Activated T-cell treated with anti-CD3 and anti-CD28 coated beads, Interleukin-2, amount 50 U/mL, for 4 hours (primary cell): ENCODE data around the gene NPSR1. TPM values are rescaled to one million over a fixed set of nuclear protein-coding genes. Genes with fewer than 3 reads are reported as not detected.
"Not testable (repeated sequence)": the region's sequence is repeated elsewhere in the genome, so short reads cannot be mapped to it uniquely, and the experiment has no call there.

Experiments
- ATAC-seq, 2 donors: fragments of 200-7000 bp; cut with Tn5 transposase; one replicate each; pipeline ENCODE4 v1.10.0; 2021
- DNase-seq: peaks from one replicate; pipeline ENCODE4 v3.0.0-alpha.2; 2020
- H3K27me3 Mint-ChIP-seq: one replicate; pipeline ENCODE4 v1.8.0; 2021; ENCODE audit warnings: low read depth, mixed read lengths
- H3K36me3 Mint-ChIP-seq: one replicate; pipeline ENCODE4 v1.8.0; 2022; ENCODE audit warnings: mixed read lengths; ENCODE audit not compliant: insufficient read depth
- H3K4me1 Mint-ChIP-seq: one replicate; pipeline ENCODE4 v1.8.0; 2021; ENCODE audit warnings: low read depth, mixed read lengths
- H3K4me3 Mint-ChIP-seq: one replicate; pipeline ENCODE4 v1.8.0; 2021; ENCODE audit warnings: mild to moderate bottlenecking, moderate library complexity, mixed read lengths
- H3K9me3 Mint-ChIP-seq: one replicate; pipeline ENCODE4 v1.8.0; 2021; ENCODE audit warnings: mixed read lengths
- total RNA-seq, 3 donors: library from RNA; stranded (reverse); gene quantifications; one replicate each; pipeline ENCODE4 v1.2.1, GENCODE V29; 2021

NPSR1 gene
- total RNA-seq, 3 donors from 2014 or later = not detected

DNA sequence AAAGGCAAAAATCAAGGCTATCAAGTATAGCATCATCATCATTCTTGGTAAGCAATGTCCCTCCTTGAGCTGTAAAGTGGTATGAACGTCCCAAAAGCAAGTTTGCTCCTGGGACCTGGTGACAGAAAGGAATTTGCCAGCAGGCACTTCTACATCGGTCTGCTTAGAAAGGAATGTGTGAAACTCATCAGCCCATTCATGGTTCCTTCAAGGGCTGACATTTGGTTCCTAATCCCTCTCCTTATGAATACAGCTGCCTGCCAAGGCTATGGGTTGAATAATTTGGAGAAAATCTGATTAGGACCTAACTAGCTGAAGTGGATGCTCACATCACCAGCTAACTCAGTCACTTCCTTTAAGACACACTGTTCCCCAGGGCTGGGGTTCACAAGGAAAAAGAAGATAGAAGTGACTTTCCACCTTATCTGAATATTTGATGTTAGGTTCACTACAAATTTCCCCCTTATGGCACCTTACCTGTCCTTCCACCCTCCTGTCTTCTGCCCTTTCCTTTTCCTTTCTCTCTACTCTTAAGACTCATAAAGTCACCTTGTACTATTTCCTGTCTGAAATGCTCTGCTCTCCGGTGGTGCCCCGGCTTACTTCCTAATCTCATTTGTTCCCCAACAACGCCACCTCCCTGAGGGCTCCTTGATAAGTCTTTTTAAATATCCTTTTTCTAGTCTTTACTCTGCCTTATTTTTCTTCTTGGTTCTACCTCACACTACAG lies 187.1 kb downstream of the NPSR1 start:
- DNase-seq (no peak), ATAC-seq (no peak)
- Mint-ChIP-seq H3K36me3 (no peaks in the 10 kb centered on the region), H3K9me3 (no peaks in the 10 kb centered on the region), H3K4me3 (no peak overlapping the region), H3K27me3 (peaks cover 7% of the 10 kb centered on the region), H3K4me1 (no peaks in the 10 kb centered on the region)

DNA sequence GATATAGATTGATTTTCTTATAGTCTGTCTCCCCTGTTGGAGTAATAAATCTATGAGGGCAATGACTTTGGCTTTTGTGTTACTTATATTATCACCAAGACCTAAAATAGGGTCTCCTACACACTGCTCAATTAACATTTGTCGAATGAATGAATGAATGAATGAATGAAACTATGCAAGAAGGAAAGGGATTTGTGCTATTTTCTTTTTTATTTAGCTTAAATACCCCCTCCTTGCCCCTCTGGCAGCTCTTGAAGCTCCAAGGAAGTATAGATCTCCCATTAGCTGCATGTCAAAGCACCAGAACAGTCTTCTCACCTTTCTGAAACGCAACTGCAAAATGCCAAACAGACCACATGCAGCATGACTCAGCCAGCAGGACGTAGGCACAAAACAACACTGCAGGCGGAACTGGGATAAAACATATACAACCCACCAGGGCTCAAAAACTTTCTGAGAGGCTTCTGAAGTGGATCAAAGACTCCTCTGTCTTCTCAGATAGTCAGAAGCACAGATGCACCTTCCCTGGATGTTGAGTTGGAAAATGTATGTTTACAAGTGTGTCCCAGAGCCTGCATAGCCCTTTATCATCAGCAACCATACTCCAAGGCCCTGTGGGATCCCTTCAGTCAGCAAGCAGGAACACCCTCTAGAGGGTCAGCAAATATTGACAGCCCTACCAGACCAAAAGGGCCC lies 187.8 kb downstream of the NPSR1 start:
- Mint-ChIP-seq H3K9me3 (no peaks in the 10 kb centered on the region), H3K4me1 (no peaks in the 10 kb centered on the region), H3K36me3 (no peaks in the 10 kb centered on the region), H3K27me3 (peaks cover 10% of the 10 kb centered on the region), H3K4me3 (no peak overlapping the region)
- DNase-seq = no peak
- ATAC-seq = no peak

DNA sequence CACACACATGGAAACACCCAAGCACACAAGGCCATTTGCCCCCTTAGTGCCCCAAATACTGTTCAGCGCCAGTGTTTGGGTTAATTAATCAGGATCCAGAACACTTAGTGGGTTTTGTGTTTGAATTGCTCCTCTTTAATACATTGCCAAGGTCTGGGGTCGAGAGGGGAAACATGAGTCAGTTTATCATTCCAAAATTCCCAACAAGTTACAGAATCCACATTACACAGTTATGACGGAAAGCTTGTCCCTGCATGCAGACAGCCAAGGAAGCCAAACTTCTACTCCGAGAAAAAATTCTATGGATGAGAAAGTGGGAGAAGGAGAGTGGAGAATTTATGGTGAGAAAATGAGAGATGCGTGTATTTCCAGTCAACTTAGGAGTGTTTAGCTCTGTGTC lies 189.0 kb downstream of the NPSR1 start:
- Mint-ChIP-seq H3K4me1 (no peaks in the 10 kb centered on the region), H3K36me3 (no peaks in the 10 kb centered on the region), H3K27me3 (peaks cover 12% of the 10 kb centered on the region), H3K9me3 (no peaks in the 10 kb centered on the region), H3K4me3 (no peak overlapping the region)
- DNase-seq (no peak), ATAC-seq (no peak)

- DNase-seq (no peak), ATAC-seq (no peak)
- Mint-ChIP-seq H3K36me3 (no peaks in the 10 kb centered on the region), H3K4me3 (no peak overlapping the region), H3K27me3 (peaks cover 14% of the 10 kb centered on the region), H3K4me1 (no peaks in the 10 kb centered on the region), H3K9me3 (no peaks in the 10 kb centered on the region)
Measured at GRCh38 chr7:34848670-34849069, 190.7 kb downstream of the NPSR1 start.

- no peaks in the 10 kb centered on the region for H3K36me3 Mint-ChIP-seq
- H3K27me3 Mint-ChIP-seq = peaks cover 14% of the 10 kb centered on the region
- no peak for DNase-seq
- no peak overlapping the region for H3K4me3 Mint-ChIP-seq
- no peaks in the 10 kb centered on the region for H3K9me3 Mint-ChIP-seq
- no peak for ATAC-seq
- H3K4me1 Mint-ChIP-seq = no peaks in the 10 kb centered on the region
Measured at GRCh38 chr7:34849163-34849960, 191.3 kb downstream of the NPSR1 start.

GRCh38 chr7:34849986-34850385 lies 192.0 kb downstream of the NPSR1 start:
- no peaks in the 10 kb centered on the region for H3K4me1 Mint-ChIP-seq
- H3K9me3 Mint-ChIP-seq = no peaks in the 10 kb centered on the region
- DNase-seq = no peak
- H3K36me3 Mint-ChIP-seq = no peaks in the 10 kb centered on the region
- H3K27me3 Mint-ChIP-seq = peaks cover 14% of the 10 kb centered on the region
- no peak overlapping the region for H3K4me3 Mint-ChIP-seq
- no peak for ATAC-seq

DNA sequence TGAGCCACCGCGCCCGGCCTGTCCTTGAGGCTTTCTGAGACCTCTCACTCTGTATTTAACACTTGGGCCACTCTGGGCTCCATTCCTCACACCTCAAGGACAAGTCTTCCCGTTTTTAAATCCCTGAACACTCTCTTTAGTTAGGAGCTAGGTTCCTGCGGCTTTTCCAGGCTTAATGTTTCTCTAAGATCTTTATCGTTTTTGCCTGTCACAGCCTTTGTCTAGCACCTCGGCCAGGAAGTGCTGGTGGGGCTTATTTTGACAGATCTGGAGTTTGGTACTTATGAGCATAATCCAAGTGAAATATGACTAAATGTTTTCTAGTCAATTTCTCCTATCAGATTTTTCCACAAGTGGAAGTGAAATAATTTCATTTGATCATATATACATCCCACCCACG lies 192.7 kb downstream of the NPSR1 start:
- DNase-seq (no peak), ATAC-seq (no peak)
- Mint-ChIP-seq H3K36me3 (no peaks in the 10 kb centered on the region), H3K4me1 (no peaks in the 10 kb centered on the region), H3K4me3 (no peak overlapping the region), H3K9me3 (no peaks in the 10 kb centered on the region), H3K27me3 (peaks cover 14% of the 10 kb centered on the region)

- DNase-seq (no peak), ATAC-seq (no peak)
- Mint-ChIP-seq H3K36me3 (no peaks in the 10 kb centered on the region), H3K27me3 (peaks cover 14% of the 10 kb centered on the region), H3K4me3 (no peak overlapping the region), H3K9me3 (no peaks in the 10 kb centered on the region), H3K4me1 (no peaks in the 10 kb centered on the region)
Measured at GRCh38 chr7:34851431-34851830, 193.4 kb downstream of the NPSR1 start.

DNA sequence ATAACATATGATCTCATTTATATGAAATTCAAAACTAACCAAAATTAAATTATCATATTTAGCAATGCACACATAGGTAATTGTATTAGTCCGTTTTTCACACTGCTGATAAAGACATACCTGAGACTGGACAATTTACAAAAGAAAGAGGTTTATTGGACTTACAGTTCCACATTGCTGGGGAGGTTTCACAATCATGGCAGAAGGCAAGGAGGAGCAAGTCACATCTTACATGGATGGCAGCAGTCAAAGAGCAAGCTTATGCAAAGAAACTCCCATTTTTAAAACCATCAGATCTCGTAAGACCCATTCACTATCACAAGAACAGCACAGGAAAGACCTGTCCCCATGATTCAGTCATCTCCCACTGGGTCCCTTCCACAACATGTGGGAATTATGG lies 200.4 kb downstream of the NPSR1 start:
- not testable (repeated sequence) for H3K4me3 Mint-ChIP-seq, ATAC-seq, H3K36me3 Mint-ChIP-seq, H3K4me1 Mint-ChIP-seq, DNase-seq
- Mint-ChIP-seq H3K27me3 (peaks cover 24% of the 10 kb centered on the region), H3K9me3 (peaks cover 13% of the 10 kb centered on the region)

DNA sequence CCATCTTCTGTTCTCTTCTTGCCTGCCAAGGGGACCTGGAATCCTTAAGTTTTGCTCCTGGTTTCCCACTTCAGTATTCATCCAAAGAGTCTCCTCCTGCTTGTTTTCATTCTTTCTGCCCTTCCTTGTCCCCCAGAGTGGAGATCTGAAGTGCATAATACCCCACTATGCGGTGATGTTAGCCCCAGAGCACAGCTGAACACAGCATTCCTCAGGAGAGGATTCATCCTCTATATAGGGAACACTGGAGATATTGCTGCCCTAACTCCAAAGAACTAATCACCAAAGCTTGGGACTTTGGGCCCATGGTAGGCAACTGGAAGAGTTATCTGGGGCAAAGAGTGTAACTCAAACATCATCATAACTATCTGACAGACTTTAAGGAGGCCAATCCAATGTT lies 201.3 kb downstream of the NPSR1 start:
- not testable (repeated sequence) for DNase-seq, H3K4me1 Mint-ChIP-seq, ATAC-seq, H3K4me3 Mint-ChIP-seq, H3K36me3 Mint-ChIP-seq
- H3K9me3 Mint-ChIP-seq = peaks cover 13% of the 10 kb centered on the region
- peaks cover 24% of the 10 kb centered on the region for H3K27me3 Mint-ChIP-seq

DNA sequence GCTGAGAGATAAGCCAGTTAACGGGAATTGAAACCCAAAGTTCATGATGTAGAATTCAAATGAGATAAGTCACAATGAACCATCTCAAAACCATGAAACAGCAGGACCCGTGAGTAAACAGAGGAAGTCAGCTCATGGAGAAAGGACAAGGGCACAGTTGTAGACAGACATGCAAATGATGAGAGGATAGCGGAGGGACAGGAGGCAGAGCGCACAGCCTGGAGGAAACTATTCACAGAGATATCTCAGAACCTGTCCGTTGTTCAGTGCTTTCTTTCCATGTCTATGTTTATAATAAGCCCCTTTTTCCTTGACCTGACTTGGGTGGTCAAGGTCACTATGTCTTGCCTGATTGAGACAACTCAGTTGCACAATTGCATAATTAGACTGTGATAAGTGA lies 208.2 kb downstream of the NPSR1 start:
- not testable (repeated sequence) for ATAC-seq, DNase-seq, H3K9me3 Mint-ChIP-seq, H3K36me3 Mint-ChIP-seq, H3K4me1 Mint-ChIP-seq, H3K4me3 Mint-ChIP-seq
- H3K27me3 Mint-ChIP-seq = peaks cover 17% of the 10 kb centered on the region

DNA sequence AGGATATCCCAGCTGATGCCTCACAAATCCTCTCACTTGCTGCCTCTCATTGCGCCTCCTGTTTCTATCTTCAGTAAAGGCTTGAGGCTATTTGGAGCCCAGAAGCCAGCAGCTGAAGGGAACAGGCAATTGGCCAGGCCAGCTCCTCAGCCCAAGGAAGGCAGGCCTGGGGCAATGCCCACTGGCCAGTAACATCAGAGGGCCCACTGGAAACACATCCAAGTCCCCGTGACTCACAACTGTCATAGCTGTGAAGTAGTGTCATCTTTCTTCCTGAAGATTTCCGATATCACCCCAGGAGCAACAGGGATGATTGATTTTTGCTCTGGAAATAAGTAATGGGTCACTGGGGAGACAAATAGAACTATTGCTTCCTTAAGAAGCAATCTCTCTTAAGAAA lies 209.3 kb downstream of the NPSR1 start:
- H3K4me1 Mint-ChIP-seq, ATAC-seq, H3K36me3 Mint-ChIP-seq, H3K4me3 Mint-ChIP-seq, H3K27me3 Mint-ChIP-seq, DNase-seq, H3K9me3 Mint-ChIP-seq: not testable (repeated sequence)

GRCh38 chr7:34868602-34869001 lies 210.6 kb downstream of the NPSR1 start:
- H3K9me3 Mint-ChIP-seq = peaks cover 10% of the 10 kb centered on the region
- H3K4me1 Mint-ChIP-seq, DNase-seq, H3K36me3 Mint-ChIP-seq, H3K4me3 Mint-ChIP-seq, ATAC-seq, H3K27me3 Mint-ChIP-seq: not testable (repeated sequence)

DNA sequence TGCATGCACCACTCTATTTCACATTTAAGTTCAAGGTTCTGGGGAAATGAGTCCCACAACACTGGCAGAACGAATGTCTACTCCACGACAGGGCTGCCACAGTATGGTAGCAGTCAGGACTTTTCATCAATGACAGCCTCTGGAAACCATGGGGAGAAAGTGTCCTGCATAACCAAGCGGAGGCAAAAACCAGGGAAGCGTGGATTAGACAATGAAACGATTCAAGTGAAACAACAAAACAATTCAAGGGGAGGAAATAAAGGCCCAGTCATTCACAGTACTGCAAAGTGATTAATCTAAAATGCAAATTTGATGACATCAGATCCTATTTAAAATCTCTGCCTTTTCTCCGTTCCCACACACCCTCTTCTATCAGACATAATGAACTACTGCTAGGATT lies 211.0 kb downstream of the NPSR1 start:
- no peak overlapping the region for H3K4me3 Mint-ChIP-seq
- H3K27me3 Mint-ChIP-seq = no peaks in the 10 kb centered on the region
- no peaks in the 10 kb centered on the region for H3K36me3 Mint-ChIP-seq
- H3K9me3 Mint-ChIP-seq = peaks cover 10% of the 10 kb centered on the region
- ATAC-seq (no peak), DNase-seq (no peak)
- H3K4me1 Mint-ChIP-seq = no peaks in the 10 kb centered on the region
